Suprapubic skin (tissue), 3 donors: ENCODE results near the gene FBP1.

Source experiments
- POLR2A ChIP-seq, 2 donors: fragments of 450-650 bp; IDR thresholded peaks; one replicate each; pipeline ENCODE4 v1.6.1; 2017; ENCODE audit warnings: antibody characterized with exemption in 2 of 2, mild to moderate bottlenecking in 2 of 2, moderate library complexity in 2 of 2
- TF ChIP-seq, protein P1 (sequence below), 2 donors: fragments of 200-600 bp in 1 of 2; fragments of 450-650 bp in 1 of 2; sonication (generic) in 1 of 2; IDR thresholded peaks; one replicate each; pipeline ENCODE4 v1.5.1; 2016 to 2019; ENCODE audit warnings: antibody characterized with exemption in 2 of 2, mild to moderate bottlenecking in 1 of 2, moderate library complexity in 1 of 2

GRCh38 chr9:94567271-94567670, 72.0 kb downstream of the FBP1 start:
- TF ChIP-seq, protein P1, sequence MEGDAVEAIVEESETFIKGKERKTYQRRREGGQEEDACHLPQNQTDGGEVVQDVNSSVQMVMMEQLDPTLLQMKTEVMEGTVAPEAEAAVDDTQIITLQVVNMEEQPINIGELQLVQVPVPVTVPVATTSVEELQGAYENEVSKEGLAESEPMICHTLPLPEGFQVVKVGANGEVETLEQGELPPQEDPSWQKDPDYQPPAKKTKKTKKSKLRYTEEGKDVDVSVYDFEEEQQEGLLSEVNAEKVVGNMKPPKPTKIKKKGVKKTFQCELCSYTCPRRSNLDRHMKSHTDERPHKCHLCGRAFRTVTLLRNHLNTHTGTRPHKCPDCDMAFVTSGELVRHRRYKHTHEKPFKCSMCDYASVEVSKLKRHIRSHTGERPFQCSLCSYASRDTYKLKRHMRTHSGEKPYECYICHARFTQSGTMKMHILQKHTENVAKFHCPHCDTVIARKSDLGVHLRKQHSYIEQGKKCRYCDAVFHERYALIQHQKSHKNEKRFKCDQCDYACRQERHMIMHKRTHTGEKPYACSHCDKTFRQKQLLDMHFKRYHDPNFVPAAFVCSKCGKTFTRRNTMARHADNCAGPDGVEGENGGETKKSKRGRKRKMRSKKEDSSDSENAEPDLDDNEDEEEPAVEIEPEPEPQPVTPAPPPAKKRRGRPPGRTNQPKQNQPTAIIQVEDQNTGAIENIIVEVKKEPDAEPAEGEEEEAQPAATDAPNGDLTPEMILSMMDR (IDR thresholded peaks at IDR 0.05) = no peak
- TF ChIP-seq POLR2A (IDR thresholded peaks at IDR 0.05) = no peak
